K562 (cell line): ENCODE measurements around the gene ZNF629.

Experiments used
- BCLAF1 ChIP-seq, 2 experiments: fragments of 450-650 bp in 1 of 2; IDR thresholded peaks; 2 replicates each; pipeline ENCODE4 v1.6.1; 2011 to 2017; ENCODE audit warnings: low read depth in 2 of 2, antibody characterized with exemption in 1 of 2, borderline replicate concordance in 1 of 2, low read length in 1 of 2, mild to moderate bottlenecking in 1 of 2, mixed read lengths in 1 of 2; ENCODE audit not compliant: control insufficient read depth in 1 of 2
- BHLHE40 ChIP-seq: IDR thresholded peaks from 2 replicates; pipeline ENCODE4 v1.6.1; 2011; ENCODE audit warnings: low read length, improper control_type of control experiment
- CHD1 ChIP-seq: fragments of 200-600 bp; sonication (generic); IDR thresholded peaks from one replicate; pipeline ENCODE4 v1.6.1; 2012; ENCODE audit warnings: mild to moderate bottlenecking, moderate library complexity, low read length, inconsistent platforms
- GTF2E2 ChIP-seq: fragments of 200-800 bp; sonication (Bioruptor generic); IDR thresholded peaks from 2 replicates; pipeline ENCODE4 v1.6.1; 2016; ENCODE audit warnings: missing genetic modification characterization, missing compliant biosample characterization
- NR2C2 ChIP-seq, 2 experiments: fragments of 200-800 bp in 1 of 2; sonication (Bioruptor generic) in 1 of 2; sonication (generic) in 1 of 2; formaldehyde crosslinking in 1 of 2; IDR thresholded peaks; 2 replicates each; pipeline versions ENCODE4 v1.6.1 to v1.8.0; 2016 to 2022; ENCODE audit warnings: mild to moderate bottlenecking in 1 of 2, missing compliant biosample characterization in 1 of 2, missing genetic modification characterization in 1 of 2, missing genetic modification reagents in 1 of 2
- PKNOX1 ChIP-seq: fragments of 450-650 bp; IDR thresholded peaks from 2 replicates; pipeline ENCODE4 v1.6.1; 2016
- POLR2A ChIP-seq: fragments of 450-650 bp; conservative IDR thresholded peaks from 2 replicates; pipeline ENCODE4 v1.6.1; 2016
- POLR2AphosphoS5 ChIP-seq: IDR thresholded peaks from 2 replicates; pipeline ENCODE4 v1.6.1; 2011; ENCODE audit warnings: mild to moderate bottlenecking, low read depth, low read length, moderate library complexity; ENCODE audit not compliant: control insufficient read depth, insufficient read depth
- YBX1 ChIP-seq: fragments of 450-650 bp; IDR thresholded peaks from 2 replicates; pipeline ENCODE4 v1.7.1; 2016; ENCODE audit warnings: mild to moderate bottlenecking
- ZNF717 ChIP-seq: fragments of 250-450 bp; sonication (Bioruptor Pico); IDR thresholded peaks from 2 replicates; pipeline ENCODE4 v1.5.0; 2021

- TF ChIP-seq PKNOX1 (no peak), CHD1 (no peak), ZNF717 (no peak), NR2C2 (CRISPR knock-in tag; IDR thresholded peaks at IDR 0.05) (no peak), NR2C2 (tag; IDR thresholded peaks at IDR 0.05) (no peak), POLR2AphosphoS5 (no peak), BHLHE40 (no peak), GTF2E2 (tag) (no peak), YBX1 (no peak), POLR2A (no peak), BCLAF1 (IDR thresholded peaks at IDR 0.05; ENCODE audit: borderline replicate concordance in 1 of 2, control insufficient read depth in 1 of 2, low read depth in 2 of 2, low read length in 1 of 2) (no peak)
Observed at GRCh38 chr16:30773826-30774225, 13.2 kb downstream of the ZNF629 start.
